NCI-H128 (cell line): ENCODE data around the gene VDAC1.
"Not testable (repeated sequence)": the region's sequence is repeated elsewhere in the genome, so short reads cannot be mapped to it uniquely, and the experiment has no call there.

Experiments
- DNase-seq: peaks from one replicate; lab custom pipeline; 2025; ENCODE audit not compliant: unreplicated experiment; lab: John Stamatoyannopoulos, UW

The VDAC1 gene

GRCh38 chr5:133968204-133968980, 36.4 kb downstream of the VDAC1 start, which contains the start of gene C5orf15:
TSS of gene C5orf15 (minus strand) at chr5:133968625. CDS start at chr5:133968584, 41 bp downstream.
- DNase-seq = peak; percentile 74

DNA sequence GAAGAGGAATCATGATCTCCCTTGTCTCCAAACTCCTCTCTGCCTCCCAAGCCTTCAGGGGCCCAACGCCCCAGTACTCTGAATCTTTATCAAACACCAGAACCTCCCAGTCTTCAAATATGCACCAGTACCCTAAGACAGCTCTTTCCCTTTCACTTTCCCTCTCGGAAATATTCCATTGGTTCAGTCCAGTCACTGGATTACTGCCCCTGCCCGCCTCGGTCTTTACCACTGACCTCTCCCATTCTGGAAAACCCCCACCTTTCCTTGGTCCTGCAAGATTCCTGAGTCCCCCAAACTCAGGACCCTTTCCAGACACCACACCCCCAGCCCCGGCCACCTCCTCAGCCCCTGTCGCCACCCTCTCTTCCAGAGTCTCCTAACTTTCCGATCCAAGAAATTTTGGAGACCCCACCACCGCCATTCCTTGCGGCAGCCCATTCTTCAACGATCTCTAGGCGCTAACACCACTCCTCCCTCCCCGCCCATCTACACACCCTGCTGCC, 37.0 kb downstream of the VDAC1 start:
- DNase-seq = no peak

DNA sequence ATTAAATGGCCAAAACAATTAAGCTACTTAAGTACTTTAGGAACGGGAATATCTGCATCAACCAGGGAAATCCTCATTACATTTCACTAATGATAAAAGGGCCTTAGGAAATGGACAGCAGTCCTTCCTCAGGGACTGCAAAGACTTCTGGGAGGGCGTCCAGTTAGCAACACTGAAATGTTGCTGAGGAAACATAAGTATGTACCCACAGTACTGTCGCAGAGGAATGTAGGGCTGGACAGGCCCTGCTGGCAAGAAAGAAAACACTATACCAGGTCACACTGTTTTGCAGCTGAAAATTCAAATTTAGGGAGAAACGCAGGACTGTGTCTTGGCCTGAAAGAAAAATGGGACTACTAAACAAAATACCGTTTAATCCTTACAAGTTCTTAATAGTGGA, 37.7 kb downstream of the VDAC1 start:
- DNase-seq = no peak

DNA sequence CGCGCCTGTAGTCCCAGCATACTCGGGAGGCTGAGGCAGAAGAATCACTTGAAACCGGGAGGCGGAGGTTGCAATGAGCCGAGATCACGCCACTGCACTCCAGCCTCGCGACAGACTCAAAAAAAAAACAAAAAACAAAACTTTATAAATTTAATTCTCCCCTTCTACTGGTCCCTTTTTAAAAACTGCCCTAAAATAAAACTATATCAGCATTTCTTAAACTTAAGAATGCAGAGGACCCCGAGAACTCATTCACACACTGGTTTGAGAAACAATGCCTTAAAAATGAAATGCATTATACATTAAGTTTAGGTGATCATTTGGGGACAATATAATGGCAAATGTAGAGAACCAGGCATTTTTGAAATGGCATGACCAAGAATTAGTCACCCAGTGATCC, 38.7 kb downstream of the VDAC1 start:
- DNase-seq = no peak

- DNase-seq = no peak
These were observed 41.2 kb downstream of the VDAC1 start for GRCh38 chr5:133963493-133964128.

DNA sequence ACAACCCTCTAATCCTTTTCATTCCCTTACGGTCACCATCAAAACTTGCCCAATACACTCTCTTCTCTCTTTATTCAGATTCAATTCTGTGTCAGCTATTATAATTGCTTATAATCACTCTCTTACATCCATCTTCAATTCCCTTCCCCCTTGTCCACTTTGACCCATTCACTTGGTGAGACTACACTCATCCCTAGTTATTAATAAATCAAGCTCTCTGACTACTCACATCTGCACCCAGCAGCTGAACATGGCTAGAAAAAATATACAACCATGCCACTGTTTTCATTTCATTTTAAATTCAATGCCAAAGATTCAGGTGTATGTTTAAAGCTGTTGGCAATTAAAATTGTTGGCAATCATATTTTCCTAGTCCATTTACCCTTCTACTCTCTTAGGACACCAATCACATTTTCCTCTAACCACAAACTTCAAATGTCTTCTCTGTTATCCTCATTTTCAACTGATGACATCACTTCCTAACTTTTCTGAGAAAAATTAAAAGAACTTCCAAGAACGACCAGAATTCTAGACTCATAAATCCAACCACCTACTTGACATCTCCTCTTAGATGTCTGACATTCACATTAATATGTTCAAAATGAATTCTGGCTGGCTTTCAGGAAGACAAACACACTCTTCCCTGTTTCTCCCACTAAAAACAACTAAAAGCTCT, 41.8 kb downstream of the VDAC1 start:
- no peak for DNase-seq

DNA sequence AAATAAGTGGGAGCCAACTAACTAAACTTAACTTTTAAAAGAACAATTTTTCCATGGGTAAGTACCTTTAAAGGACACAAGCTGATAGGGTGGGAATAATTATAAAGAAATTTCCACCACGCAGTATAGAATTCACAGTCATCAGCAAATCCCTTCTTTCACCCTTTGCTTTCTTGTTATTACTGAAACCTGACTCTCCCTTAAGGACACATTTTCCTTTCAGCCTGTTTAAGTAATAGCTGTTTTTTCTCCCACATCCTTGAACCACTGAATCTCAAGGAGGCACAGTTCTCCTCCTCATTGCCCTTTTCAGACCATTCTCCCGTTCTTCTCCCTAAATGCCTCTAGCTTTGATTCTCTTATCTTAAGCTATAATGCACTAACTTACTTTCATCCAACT, 42.6 kb downstream of the VDAC1 start:
- DNase-seq = no peak

DNA sequence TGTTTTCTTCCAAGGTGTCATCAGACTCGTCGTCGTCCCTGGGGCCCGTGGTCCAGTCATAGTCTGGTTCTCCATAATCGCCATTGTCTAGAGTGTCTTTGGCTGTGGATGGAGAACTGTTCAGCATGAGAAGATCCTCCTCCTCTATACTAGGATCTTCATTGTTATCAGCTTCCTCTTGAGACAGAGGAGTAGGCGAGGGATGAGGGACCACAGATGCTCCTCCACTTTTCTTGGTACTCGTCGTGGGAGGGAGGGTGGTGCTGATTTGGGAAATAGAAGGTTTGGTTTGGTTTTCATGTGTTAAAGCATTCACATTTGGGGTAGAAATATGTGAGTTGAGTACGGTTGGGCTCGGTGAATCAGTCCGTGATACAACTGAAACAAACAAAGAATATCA, 45.1 kb downstream of the VDAC1 start:
- DNase-seq = no peak

- DNase-seq = no peak
These were observed 47.2 kb downstream of the VDAC1 start for GRCh38 chr5:133957591-133957990.

- DNase-seq = no peak
These were observed 47.7 kb downstream of the VDAC1 start for GRCh38 chr5:133957080-133957479.

DNA sequence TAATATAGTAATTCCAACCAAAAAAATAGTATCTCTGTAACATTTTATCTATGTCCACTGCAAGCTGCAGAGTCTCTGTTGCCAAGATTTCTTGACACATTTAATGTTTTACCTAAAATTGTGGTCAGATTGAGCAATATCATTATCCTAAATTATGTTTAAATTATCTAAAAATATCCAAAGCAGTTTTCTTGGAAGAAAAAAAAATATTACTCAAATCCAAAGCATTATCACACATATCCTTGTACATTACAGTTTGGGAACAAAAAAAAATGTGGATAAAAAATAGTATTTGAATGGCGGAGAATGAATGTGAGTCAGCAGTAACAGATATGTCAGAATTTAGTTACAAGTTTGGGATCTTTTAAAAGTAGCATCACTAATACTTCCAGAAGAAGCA, 48.6 kb downstream of the VDAC1 start:
- not testable (repeated sequence) for DNase-seq

- DNase-seq = no peak
These were observed 51.1 kb downstream of the VDAC1 start for GRCh38 chr5:133953568-133954145.

- no peak for DNase-seq
These were observed 51.8 kb downstream of the VDAC1 start for GRCh38 chr5:133952729-133953567.

GRCh38 chr5:133950821-133951612, 53.8 kb downstream of the VDAC1 start:
- DNase-seq = no peak

- no peak for DNase-seq
These were observed 56.1 kb downstream of the VDAC1 start for GRCh38 chr5:133948721-133949120.

- no peak for DNase-seq
These were observed 57.3 kb downstream of the VDAC1 start for GRCh38 chr5:133947431-133947841.

DNA sequence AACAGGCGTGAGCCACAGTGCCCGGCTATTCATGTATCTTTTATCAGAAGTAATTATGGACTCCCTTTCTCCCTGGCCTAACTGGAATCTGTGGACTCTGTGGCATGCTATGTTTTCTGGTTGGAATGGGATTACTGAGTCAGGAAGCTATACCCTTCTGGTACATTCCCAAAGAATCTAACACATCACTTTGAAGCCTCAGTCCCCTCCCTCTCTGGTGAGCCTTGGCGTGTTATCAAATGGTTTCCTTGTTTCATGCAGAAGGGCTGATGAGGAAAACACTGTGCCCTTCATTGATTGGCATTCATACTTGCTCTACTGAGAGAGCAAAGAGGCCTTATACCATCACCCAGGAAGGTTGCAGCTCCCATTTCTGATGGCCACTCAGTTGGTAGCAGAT, 59.2 kb downstream of the VDAC1 start:
- no peak for DNase-seq

- peak; percentile 26 for DNase-seq
These were observed 60.3 kb downstream of the VDAC1 start for GRCh38 chr5:133944263-133945185.

DNA sequence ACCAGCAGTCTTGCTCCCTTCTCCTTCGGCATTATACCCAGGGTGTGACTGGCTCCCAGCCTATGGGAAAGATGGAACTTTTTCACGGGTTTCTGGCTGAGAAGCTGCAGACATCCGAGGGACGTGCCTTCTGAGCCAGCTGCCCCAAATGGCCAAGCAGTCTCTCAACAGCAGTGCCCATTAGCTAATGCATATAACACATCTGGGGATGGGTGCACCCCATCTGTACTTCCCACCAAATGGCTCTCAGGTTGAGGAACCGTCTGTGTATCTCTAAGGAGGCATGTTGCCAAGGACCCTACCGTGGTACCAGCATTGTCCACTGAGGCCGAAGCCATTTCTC, 61.3 kb downstream of the VDAC1 start:
- no peak for DNase-seq
